Measurements from ENCODE around the gene ZNF827. TPM values are rescaled to one million over a fixed set of nuclear protein-coding genes. Genes with fewer than 3 reads are reported as not detected.

Gene ZNF827
- total and polyA plus RNA-seq, 2 of the 13 experiments (the other 11 are each of a cell fraction or from before 2014, with no cell fraction given) = 2.8 TPM

DNA sequence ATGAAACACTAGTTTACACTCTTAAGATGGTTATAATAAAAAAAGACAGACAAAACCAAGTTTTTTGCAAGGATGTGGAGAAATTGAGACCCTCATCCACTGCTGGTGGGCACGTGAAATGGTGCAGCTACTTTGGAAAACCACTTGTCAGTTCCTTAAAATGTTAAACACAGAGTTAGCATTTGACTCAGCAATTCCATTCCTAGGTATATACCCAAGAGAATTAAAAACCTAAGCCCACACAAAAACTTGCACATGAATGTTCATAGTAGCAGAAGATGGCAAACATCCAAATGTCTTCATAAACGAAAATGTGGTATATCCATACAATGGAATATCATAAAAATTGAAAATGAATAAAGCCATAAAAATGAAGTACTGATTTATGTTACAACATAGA lies 75.4 kb downstream of the ZNF827 start:
- WGBS (ENCODE audit: low lambda C conversion rate) = 87% methylated on average over 2 of the region's 2 CpGs
- H3K9ac ChIP-seq (ENCODE audit: insufficient read depth, low read depth, low read length) = no peak overlapping the region
- no peaks in the 10 kb centered on the region for H3K79me2 ChIP-seq (ENCODE audit: insufficient read depth, low read length)
- no peak for FAIRE-seq
- H4K20me1 ChIP-seq (ENCODE audit: insufficient read depth, low read length) = no peaks in the 10 kb centered on the region
- ATAC-seq = no peak
- H3K4me3 ChIP-seq (replicated peaks in 1 of 3; ENCODE audit: insufficient read depth in 1 of 3, low read depth in 2 of 3, low read length in 3 of 3) = no peak overlapping the region
- ChIA-PET POLR2A (no interaction called here), CTCF (ENCODE audit: low intra/inter-chr PET ratio, low total read pairs) (no interaction called here)
- no peaks in the 10 kb centered on the region for H3K4me1 ChIP-seq (ENCODE audit: insufficient read depth, low read length)
- intact Hi-C loops (cut with micrococcal nuclease; ENCODE audit: unreplicated experiment) (no loop called here), in situ Hi-C loops (cut with HindIII; ENCODE audit: extremely low pct_ligation_motif_present, low pct_unique_long_range_greater_than_20kb) (no loop called here)
- H3K36me3 ChIP-seq (replicated peaks in 1 of 2; ENCODE audit: control insufficient read depth in 1 of 2, insufficient read depth in 2 of 2, low read length in 2 of 2) = peaks cover 0 to 7% of the 10 kb centered on the region in 2 experiments; a peak in 2 of 5 replicates
- DNase-seq (ENCODE audit: low spot score) = no peak
- no peak overlapping the region for H2AFZ ChIP-seq (ENCODE audit: low read length)
- BruUV-seq (replicated peaks) = no TSS peak
- H3K4me2 ChIP-seq (ENCODE audit: low read depth, low read length) = no peak overlapping the region
- H3K9me3 ChIP-seq (ENCODE audit: low read length) = no peaks in the 10 kb centered on the region
- H3K27me3 ChIP-seq (ENCODE audit: control insufficient read depth in 1 of 2, insufficient read depth in 2 of 2, low read length in 2 of 2) = no peaks in the 10 kb centered on the region
- no peak overlapping the region for H3K27ac ChIP-seq (ENCODE audit: extremely low read length, insufficient read depth, low read length)
- TF ChIP-seq ARNT2 (CRISPR knock-in tag; IDR thresholded peaks at IDR 0.05; ENCODE audit: low read depth) (no peak), PLRG1 (conservative IDR thresholded peaks at IDR 0.05) (no peak), NFATC3 (CRISPR knock-in tag; IDR thresholded peaks at IDR 0.05) (no peak), HOXA5 (CRISPR knock-in tag; IDR thresholded peaks at IDR 0.05) (no peak), SMARCE1 (IDR thresholded peaks at IDR 0.05; ENCODE audit: borderline replicate concordance) (no peak), ZNF354B (CRISPR knock-in tag; IDR thresholded peaks at IDR 0.05) (no peak), ZNF768 (CRISPR knock-in tag; IDR thresholded peaks at IDR 0.05) (no peak), HNRNPL (IDR thresholded peaks at IDR 0.05; ENCODE audit: low read depth, low read length) (no peak), SP2 (CRISPR knock-in tag; IDR thresholded peaks at IDR 0.05) (no peak), SNRNP70 (IDR thresholded peaks at IDR 0.05; ENCODE audit: low read depth, low read length) (no peak), PRDM10 (CRISPR knock-in tag; IDR thresholded peaks at IDR 0.05; ENCODE audit: low read depth) (no peak), DNMT3B (CRISPR knock-in tag; conservative IDR thresholded peaks at IDR 0.05) (no peak), TMF1 (CRISPR knock-in tag; IDR thresholded peaks at IDR 0.05; ENCODE audit: low read depth) (no peak)
- TF ChIP-seq, protein P1, sequence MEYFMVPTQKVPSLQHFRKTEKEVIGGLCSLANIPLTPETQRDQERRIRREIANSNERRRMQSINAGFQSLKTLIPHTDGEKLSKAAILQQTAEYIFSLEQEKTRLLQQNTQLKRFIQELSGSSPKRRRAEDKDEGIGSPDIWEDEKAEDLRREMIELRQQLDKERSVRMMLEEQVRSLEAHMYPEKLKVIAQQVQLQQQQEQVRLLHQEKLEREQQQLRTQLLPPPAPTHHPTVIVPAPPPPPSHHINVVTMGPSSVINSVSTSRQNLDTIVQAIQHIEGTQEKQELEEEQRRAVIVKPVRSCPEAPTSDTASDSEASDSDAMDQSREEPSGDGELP (IDR thresholded peaks at IDR 0.05; ENCODE audit: borderline replicate concordance, low read depth) = no peak
- TF ChIP-seq, protein P2, sequence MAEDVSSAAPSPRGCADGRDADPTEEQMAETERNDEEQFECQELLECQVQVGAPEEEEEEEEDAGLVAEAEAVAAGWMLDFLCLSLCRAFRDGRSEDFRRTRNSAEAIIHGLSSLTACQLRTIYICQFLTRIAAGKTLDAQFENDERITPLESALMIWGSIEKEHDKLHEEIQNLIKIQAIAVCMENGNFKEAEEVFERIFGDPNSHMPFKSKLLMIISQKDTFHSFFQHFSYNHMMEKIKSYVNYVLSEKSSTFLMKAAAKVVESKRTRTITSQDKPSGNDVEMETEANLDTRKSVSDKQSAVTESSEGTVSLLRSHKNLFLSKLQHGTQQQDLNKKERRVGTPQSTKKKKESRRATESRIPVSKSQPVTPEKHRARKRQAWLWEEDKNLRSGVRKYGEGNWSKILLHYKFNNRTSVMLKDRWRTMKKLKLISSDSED (CRISPR knock-in tag; IDR thresholded peaks at IDR 0.05) = no peak
- TF ChIP-seq, protein P3, sequence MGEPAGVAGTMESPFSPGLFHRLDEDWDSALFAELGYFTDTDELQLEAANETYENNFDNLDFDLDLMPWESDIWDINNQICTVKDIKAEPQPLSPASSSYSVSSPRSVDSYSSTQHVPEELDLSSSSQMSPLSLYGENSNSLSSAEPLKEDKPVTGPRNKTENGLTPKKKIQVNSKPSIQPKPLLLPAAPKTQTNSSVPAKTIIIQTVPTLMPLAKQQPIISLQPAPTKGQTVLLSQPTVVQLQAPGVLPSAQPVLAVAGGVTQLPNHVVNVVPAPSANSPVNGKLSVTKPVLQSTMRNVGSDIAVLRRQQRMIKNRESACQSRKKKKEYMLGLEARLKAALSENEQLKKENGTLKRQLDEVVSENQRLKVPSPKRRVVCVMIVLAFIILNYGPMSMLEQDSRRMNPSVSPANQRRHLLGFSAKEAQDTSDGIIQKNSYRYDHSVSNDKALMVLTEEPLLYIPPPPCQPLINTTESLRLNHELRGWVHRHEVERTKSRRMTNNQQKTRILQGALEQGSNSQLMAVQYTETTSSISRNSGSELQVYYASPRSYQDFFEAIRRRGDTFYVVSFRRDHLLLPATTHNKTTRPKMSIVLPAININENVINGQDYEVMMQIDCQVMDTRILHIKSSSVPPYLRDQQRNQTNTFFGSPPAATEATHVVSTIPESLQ (CRISPR knock-in tag; conservative IDR thresholded peaks at IDR 0.05) = no peak

All from HepG2 (cell line).